NCI-H1436 treated with DMSO at 0.1 percent for 48 hours (cell line): ENCODE measurements around the gene CACNA2D3.

ENCODE experiments used
- DNase-seq: peaks from one replicate; lab custom pipeline; 2025; lab: John Stamatoyannopoulos, UW

CACNA2D3 gene

DNA sequence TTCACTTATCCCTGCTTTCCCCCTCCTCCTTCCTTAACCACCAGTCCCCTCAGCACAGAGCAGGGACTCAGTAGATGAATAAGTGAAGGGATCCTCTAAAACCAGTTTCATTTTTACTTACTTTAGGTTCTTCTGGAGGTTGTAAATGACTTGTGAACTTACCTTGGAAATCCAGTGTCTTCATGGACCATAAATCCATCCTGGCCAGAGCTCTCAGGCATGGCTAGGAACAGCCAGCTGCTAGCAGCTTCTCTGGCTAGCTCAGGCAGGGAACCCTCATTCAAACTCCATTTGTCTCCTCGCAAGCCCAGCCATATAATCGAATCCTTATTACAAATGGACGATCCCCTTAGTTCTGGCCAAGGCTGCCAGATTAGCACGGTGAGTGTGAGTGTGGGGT, 727.0 kb downstream of the CACNA2D3 start:
- no peak for DNase-seq

DNA sequence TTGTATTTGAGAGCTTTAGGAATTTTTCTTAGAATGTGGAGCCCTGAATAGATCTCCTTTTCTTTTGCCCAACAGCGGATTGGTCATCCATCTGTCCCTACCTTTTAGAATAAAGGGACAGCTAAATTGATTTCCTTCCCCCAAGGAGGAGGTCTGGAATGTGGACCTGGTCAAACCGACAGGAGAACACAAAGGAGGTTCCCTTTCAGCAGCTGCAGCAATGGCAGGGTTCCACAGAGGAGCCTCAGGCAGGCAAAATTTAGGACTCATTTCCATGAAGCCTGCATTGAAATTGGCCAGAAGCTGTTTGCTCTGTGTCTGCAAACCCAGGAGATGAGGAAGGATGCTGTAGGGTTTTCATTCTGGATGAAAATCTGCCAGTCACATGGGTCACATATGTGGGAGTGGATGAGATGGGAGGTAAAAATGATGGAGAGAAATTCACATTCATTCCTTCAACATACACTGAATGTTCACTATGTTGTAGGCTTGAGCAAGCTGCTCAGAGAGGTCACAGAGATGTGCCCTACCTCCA, 728.2 kb downstream of the CACNA2D3 start:
- DNase-seq, result no peak

DNA sequence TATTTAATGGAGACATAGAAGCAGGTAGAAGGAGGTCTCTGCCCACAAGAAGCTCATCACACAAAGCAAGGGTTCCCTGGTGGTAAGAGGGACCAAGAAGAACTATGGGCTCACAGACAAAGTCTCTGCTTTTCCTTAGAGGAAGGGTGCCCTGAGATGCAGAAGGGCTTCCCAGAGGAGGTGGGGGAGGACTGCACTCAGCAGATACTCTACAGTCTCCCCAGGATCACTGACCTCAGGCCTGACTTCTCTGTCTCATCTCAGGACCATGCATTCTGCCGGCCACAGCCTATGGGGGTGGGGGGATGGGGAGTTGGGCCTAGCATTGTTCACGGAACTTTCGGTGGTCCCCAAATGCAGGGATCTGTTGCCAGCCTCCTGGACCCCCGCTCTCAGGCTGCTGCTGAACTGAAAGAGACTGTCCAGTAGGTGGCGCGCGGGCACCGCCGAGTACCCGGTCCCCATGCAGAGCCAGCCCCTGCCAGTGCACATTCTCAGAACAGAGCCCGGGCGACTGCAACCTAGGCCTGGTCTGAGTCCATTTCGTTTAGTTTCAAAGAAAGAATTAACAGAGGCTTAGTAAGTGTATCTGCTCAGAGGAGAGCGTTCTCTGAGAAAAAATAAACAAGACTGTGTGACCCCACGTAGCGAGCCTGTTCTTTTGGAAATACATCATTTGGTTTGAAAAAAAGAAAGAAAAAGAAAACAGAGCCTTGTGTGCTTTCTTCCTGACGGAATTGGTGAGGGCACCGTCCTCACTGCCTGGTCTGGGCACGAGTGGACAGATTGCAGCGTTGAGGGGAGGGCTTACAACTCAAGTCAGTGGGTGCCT, 731.4 kb downstream of the CACNA2D3 start:
- peak; percentile 5 for DNase-seq

DNA sequence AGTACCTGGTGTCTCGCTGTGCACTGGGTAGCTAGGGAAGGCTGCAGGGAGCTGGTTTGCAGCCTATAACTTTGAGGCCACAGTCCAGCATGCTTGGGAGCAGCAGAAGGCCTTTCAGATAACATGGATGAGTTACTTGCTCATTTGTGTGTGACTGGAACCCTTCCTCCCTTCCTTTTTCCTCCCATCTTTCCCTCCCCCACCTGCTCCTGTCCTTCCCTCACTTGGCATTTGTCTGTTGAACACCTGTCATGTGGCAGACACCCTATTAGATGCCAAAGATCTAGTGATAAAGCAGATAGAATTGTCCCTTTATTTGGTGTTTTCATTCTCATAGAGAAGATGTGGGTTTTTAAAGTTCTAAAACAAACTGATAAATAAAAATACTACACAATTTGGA, 733.9 kb downstream of the CACNA2D3 start:
- no peak for DNase-seq

DNA sequence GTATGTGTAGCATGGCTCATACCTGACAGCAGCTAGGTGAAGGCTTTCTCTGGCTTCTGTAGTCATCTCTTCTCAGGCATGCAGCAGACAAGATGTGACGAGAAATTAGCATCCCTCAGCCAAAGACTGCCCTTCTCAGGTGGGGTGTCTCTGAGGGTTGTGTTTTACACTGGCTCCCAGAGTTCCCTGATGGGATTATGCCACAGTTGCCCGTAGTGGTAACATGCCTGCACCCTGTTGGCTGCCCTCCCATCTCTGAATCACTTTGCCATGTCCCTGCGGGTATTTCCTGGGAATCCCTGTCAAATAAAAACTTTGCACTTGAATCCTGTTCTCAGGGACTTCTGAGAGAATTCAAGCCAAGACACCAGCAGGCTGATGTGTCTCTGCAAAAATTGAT, 735.0 kb downstream of the CACNA2D3 start:
- DNase-seq, result no peak

DNA sequence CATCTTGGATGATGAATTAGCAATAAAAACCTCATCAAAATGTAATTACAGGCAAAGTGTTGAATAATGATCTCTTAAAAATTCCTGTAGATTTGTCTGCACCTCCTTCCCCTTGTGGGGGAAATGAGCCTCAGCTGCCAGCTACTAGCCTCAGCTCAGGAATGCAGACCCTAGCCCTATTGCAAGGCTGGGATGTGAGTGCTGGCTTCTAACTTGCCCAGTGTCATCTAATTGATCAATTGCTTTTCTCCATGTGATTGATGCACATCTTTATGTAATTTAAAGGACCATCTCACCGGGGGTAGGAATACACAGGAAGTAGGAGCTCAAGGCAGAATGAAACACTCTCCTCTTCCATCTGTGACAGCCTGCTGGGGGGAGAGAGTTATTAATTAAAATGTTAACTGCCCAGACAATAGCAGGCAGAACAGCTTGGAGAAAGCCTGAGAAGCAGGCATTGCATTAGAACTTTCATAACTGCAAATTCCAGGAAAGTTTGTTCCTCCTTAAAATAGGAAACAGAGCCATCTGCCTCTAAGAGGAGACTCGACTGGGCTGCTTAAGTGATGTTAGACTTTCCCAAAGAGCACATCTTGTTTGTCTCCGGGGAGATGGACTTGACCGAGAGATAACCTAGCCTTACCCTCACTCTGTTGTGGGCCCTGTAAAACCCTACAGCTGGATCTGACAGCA, 735.9 kb downstream of the CACNA2D3 start:
- no peak for DNase-seq

DNA sequence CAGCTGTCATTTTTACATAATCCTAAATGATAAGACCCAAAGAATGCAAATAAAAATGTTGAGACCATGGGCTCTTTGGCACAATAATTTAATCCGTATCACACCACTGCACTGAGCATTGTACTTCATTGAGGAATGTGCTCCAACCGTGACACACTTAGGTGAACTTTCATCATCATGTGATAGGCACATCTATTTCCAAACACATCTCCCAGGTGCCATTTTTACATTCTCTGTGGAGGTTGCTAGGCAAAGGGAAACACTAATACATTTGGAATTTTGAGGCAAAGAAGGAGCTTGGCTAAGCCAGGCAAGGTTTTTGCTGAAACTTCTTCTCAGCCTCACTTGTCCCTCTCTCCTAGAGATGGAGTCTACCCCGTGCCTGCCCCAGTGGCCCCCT, 736.8 kb downstream of the CACNA2D3 start:
- DNase-seq, result no peak

DNA sequence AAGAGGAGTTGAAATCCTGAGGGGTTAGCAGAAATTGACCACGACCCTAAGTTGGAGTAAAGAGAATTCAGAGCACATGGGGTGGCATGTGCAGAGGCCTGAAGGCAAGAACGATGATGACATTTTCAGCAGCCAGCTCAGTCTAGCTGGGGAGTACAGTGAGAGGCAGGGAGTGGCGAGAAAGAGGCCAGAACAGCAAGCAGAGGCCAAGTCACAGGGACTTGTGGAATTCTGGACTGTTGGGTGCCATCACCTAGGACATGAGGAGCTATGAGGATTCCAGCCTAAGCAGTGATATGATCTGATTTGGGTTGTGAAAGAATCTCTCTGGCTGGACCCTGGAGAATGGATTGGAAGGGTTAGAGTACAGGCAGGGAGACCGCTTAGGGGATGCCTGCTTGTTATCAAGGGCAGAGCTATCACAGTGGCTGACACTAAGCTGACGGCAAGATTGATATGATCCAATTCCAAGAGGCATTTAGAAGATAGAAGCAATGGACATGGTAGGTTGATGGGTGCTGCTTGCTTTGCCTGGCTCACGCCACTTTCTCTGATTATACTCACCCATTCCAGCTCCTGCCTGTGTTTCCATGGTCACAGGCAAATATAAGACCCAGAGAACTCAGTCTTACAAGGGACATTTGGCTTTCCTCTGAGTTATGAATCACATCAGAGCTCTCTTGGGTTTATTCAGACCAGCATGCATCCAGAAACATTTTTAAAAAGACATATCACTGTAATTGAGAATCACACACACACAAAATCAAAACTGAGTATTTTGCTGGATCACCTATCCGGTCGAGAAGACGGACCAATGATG, 739.1 kb downstream of the CACNA2D3 start:
- no peak for DNase-seq

DNA sequence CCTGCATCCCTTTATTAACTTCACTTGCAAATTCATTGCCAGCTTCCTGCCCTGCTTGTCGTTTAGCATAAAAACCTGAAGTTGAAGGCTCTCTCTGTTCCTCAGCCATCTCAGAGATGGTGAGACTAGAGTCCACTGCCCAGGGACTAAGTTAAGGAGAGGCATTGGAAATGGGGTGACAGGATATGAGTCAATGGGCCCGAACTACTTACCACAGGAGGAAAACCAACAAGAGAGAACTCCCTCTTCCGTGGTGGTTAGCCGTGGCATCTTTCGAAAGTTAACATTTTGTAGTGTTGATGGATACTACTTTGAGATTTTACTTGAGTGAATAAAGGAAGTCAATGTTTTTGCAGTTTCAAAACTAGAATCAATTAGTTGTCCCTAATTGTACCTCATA, 740.2 kb downstream of the CACNA2D3 start:
- no peak for DNase-seq

DNA sequence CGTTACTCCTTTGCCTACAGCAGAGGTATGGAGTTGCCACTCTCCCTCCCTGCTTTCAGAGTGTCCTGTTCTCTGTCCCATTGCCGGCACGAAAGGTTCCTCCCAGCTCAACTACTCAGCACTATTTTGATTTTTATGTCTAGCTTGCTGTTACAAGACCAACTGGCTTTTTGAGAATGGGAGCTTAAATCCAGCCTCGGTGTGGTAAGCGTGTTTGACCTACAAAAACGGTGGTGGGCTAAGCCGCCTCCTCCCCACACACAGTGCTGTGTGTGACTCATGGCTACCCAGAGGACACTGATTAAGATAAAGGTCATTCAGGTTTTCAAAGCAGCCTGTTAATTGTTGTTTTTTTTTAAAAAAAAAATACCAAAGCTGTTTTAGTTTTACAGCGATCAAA, 741.0 kb downstream of the CACNA2D3 start:
- no peak for DNase-seq

DNA sequence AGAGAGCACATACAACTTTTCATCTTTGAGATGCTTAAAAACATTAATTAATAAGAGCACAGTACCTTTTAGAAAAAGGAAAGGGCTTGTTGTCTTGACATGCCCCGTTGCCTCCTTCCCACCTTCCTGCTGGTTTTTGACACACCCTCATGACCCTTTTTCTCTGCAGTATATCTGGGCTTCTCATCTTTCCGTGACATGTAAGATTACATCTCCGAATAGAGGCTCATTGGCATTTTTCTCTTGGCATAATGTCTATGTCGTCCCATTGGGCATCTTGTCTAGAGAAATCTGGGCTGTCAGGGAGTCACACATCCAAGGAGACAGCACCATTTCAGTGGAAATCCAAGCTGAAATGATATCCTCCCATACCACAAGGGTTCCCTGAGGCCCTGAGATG, 741.4 kb downstream of the CACNA2D3 start:
- DNase-seq, result no peak

DNA sequence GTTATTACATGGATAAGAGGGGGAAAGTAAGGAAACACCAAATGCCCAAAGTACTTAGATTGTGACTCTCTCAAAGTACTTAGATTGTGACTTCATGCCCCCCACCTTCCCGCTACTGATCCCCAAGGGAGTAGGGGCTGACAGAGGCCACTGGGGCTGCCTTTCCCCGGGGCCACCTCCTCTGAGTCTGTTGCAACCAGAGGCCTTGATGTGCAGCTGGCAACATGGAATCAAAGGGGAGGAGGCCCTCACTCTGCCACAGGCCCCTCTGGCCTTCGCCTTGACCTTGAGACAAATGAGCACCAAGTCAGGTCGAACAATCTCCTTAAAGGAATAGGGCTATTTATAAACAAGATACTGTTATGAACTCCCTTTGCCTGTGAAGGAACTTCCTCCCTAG, 743.0 kb downstream of the CACNA2D3 start:
- no peak for DNase-seq

DNA sequence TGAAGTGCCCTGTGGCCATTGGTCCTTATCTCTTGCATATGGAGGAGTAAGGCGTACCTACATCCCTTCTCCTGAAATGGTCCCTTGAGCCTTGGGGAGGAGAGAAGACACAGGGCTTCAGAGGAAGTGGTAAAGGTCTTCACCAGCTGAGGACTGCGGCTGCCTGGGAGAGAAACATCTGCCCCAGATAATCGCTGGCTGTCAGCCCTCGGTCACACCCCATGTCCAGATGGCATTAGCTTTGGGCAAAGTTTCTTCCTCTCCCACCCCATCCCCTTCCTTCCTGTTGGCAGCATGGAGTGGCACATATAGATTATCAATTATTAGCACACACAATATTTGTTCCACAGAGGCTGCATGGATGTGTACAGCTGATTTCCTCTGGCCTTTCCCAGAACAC, 743.9 kb downstream of the CACNA2D3 start:
- no peak for DNase-seq

DNA sequence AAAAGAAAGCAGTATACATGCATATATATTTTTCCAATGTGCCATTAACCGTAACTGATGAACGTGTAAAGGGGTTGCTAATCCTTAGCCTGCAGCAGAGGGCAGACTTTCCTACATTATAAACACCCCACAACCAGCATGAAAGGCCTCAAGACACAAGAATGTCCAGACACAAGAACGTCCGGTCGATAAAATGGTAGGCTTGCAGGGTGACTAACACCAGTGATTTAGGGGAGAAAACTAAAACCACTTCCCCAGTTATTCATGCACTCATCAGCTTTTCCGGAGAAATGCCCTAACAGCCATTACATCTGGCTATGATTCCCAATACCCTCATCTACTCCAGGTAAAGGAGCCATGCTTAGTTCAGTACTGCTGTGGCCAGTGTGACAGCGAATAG, 748.1 kb downstream of the CACNA2D3 start:
- DNase-seq, result no peak

DNA sequence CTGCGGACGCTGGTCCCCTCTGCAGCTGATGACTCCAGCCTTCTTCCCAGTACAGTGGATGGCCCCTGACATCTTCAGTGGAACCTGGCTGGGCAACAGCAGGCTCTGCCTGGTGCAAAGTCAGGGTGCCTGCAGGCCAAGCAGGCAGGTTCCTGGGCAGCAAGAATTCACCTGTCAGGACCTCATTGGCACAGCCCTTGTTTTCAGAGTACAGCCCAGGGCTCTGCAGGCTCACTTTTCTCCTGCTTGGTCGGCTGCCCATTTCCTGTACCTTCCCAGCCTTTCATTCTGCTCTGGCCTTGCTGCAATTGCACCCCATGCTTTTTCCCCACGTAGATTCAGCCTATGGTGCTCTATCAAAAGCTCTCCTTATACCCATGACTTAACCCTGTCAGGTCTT, 749.5 kb downstream of the CACNA2D3 start:
- DNase-seq, result no peak

DNA sequence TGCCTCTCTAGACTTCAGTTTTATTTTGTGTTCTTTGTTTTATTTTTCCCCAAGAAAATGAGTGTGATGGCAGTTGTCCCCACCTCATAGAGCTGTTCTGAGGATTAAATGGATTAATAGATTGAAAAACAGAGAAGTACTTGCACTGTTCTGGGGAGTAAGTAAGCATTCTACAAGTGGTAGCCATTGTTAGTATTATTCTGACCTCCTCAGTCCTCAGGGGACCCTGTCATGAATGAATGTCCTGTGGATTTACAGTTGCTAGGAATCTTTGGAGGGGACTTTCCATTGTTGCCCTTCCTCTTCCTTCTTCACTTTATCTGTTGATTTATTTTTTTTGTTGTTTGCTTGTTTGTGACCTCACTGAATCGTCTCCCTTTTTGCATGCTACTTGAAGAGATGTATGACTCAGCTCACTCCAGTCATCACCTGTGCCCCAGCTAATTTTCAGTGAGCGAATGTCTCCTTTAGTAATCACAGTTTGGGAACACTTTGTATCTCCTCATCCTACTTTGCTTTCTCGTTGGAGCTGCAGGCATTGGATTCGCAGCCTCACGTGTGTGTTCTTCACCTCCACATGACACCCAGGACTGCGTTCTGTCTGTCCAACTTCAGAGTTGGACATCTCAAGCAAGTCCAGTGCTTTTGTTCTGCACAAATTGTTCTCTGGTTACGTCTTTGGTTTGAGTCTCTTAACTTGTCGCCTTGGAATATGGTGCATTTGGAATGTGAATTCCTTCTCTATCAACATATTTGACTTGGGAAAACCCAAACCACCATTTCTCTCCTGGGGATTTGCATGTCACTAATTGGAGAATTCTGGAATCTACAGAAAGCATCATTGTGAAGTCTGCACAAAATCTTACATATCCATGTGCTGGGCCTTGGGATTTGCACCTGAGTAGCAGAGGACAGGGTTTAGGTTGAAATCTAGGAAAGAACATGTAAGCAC, 751.0 kb downstream of the CACNA2D3 start:
- no peak for DNase-seq

DNA sequence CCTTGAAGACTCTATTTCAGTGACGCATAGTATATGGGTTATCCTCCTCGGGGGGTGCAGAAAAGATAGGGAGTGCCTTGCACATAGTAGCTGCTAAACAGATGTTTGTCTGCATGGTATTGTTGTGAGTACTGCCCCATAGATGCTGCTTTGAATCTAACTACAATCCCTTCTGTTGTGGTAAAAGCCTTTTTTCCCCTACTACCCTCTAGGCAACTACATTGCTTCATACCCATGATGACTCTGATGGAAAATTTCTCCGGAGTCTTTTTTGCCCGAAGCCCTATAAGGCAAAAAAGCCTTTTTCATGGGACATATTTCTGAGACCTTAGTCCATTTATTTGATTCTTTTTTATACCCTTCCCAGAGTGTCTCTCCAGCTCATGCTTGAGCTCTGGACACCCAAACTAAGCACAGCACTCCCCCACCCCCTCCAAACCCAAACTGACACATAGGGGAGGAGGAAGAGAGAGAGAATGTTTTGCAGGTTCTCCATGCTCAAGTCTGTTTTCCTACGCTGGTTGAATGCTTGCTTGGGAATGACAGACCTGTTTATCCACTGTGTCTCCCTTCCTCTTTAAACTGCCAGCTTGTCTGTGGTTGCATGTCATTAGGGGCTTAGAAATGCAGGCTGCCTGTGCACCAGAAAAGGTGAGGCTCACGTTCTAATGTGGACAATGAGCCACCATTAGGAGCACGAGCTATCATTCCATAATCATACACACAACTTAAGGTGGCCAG, 752.6 kb downstream of the CACNA2D3 start:
- DNase-seq, result no peak

DNA sequence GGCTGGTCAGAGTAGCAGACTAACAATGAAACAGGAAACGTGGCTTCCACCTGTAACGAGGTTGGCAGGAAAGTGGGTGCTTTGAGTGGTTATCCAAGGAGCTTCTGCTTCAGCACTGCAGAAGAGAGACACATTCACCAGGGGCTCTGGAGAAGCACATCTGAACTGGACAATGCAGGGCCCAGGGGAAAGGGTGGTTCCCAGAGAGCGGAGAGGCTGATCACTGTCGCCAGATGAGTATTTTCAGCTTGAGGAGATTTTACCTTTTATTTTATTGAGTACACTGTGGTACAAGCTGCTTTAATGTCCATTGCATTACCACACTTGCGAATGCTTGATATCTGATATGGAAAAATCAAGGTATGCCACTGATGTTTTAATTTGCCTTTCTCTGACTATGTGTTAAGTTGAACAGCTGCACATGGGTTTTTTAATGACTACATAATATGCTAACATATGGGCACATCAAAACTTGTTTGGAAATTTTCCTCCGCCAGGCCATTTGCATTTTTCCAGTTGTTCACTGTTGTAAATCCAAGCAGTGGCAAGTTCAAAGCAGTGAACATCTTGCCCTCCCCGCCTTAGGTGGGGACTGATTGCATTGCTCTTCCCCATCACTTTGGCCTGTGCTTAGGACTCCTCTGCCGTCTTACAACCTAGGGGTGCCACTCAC, 753.4 kb downstream of the CACNA2D3 start:
- DNase-seq, result no peak

DNA sequence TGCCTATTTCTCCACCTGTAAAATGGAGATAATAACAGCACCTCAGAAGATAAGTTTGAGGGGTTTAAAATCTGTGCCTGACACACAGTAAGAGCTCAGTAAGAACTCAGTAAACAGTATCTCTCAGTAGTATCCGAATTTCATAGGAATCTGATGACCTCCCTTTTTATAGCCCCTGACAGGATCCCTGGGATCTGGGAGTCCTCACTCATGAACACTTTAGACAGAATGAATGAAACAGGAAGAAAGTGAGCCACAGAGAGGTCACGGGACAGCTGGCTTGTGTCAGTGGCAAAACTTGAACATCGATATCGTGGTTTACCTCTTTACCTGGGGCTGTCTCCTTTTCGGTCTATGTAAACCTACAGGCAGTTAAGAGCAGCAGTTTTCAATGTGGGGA, 754.3 kb downstream of the CACNA2D3 start:
- no peak for DNase-seq

DNA sequence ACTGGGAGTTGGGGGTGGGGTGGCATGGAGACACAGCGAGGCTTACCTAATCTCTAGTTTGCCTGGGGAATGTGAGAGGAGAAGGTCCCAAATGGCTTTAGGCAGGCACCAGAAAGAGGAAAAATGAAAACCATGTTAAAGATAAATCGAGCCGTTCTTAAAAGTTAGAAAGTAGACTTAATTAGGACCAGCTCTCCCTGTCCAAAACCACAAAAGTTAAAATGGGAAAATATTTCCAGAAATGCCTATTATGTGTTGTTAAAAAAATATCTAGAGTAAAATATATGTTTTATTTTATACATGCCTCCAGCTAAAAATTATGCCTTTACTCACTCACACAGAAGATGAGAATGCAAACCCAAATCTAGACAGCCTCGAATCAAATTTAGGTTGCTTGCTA, 755.4 kb downstream of the CACNA2D3 start:
- no peak for DNase-seq
